GM23338 (cell line): ENCODE results near the gene FGFRL1. TPM values are rescaled to one million over a fixed set of nuclear protein-coding genes. Genes with fewer than 3 reads are reported as not detected.

Source experiments
- ATAC-seq: fragments of 200-7000 bp; cut with Tn5 transposase; 3 replicates; pipeline ENCODE4 v1.9.1; 2020
- DNase-seq: peaks from one replicate; pipeline ENCODE4 v3.0.0-alpha.2; 2015; ENCODE audit warnings: low spot score
- H2AFZ ChIP-seq: fragments of 200-600 bp; sonication (generic); 2 replicates; pipeline ENCODE4 v1.8.0; 2016; ENCODE audit warnings: antibody characterized with exemption, mild to moderate bottlenecking, moderate library complexity
- H3F3A ChIP-seq: fragments of 200-600 bp; sonication (generic); replicated peaks from 2 replicates; pipeline ENCODE4 v1.8.0; 2017; ENCODE audit warnings: antibody characterized with exemption, mixed run types, low read depth
- H3K27ac ChIP-seq: fragments of 200-600 bp; sonication (generic); 2 replicates; pipeline ENCODE4 v1.6.1; 2016; ENCODE audit warnings: low read depth
- H3K27me3 ChIP-seq: fragments of 200-600 bp; sonication (generic); 2 replicates; pipeline ENCODE4 v1.8.0; 2016; ENCODE audit warnings: mild to moderate bottlenecking, mixed run types, moderate library complexity; ENCODE audit not compliant: insufficient read depth
- H3K36me3 ChIP-seq: fragments of 200-600 bp; sonication (generic); 2 replicates; pipeline ENCODE4 v1.8.0; 2016; ENCODE audit warnings: mild to moderate bottlenecking; ENCODE audit not compliant: insufficient read depth
- H3K4me1 ChIP-seq: fragments of 200-600 bp; sonication (generic); 2 replicates; pipeline ENCODE4 v1.8.0; 2016; ENCODE audit warnings: mild to moderate bottlenecking, moderate library complexity; ENCODE audit not compliant: insufficient read depth
- H3K4me2 ChIP-seq: fragments of 200-600 bp; sonication (generic); 2 replicates; pipeline ENCODE4 v1.7.1; 2017; ENCODE audit warnings: mixed run types
- H3K4me3 ChIP-seq: fragments of 200-600 bp; sonication (generic); 2 replicates; pipeline ENCODE4 v1.6.1; 2016; ENCODE audit warnings: mixed run types
- H3K79me2 ChIP-seq: fragments of 200-600 bp; sonication (generic); replicated peaks from 2 replicates; pipeline ENCODE4 v1.8.0; 2017; ENCODE audit warnings: mild to moderate bottlenecking; ENCODE audit not compliant: insufficient read depth
- H3K9me2 ChIP-seq: fragments of 200-600 bp; sonication (generic); 2 replicates; pipeline ENCODE4 v1.8.0; 2017; ENCODE audit not compliant: insufficient read depth
- H4K20me1 ChIP-seq: fragments of 200-600 bp; sonication (generic); replicated peaks from 2 replicates; pipeline ENCODE4 v1.8.0; 2017; ENCODE audit warnings: mild to moderate bottlenecking; ENCODE audit not compliant: insufficient read depth
- H3K27ac Mint-ChIP-seq: 2 replicates; pipeline ENCODE4 v1.8.0; 2020; ENCODE audit warnings: inconsistent platforms, mild to moderate bottlenecking, moderate library complexity, mixed read lengths
- H3K27me3 Mint-ChIP-seq: 3 replicates; pipeline ENCODE4 v1.8.0; 2022; ENCODE audit warnings: low read depth, mild to moderate bottlenecking, moderate library complexity, mixed read lengths, inconsistent platforms; ENCODE audit not compliant: insufficient read depth, poor library complexity
- H3K36me3 Mint-ChIP-seq: 3 replicates; pipeline ENCODE4 v1.8.0; 2021; ENCODE audit warnings: low read depth, mild to moderate bottlenecking, inconsistent platforms, moderate library complexity, mixed read lengths
- H3K4me1 Mint-ChIP-seq: 3 replicates; pipeline ENCODE4 v1.8.0; 2020; ENCODE audit warnings: mild to moderate bottlenecking, inconsistent platforms, mixed read lengths
- H3K4me3 Mint-ChIP-seq: 3 replicates; pipeline ENCODE4 v1.8.0; 2021; ENCODE audit warnings: moderate library complexity, mild to moderate bottlenecking, inconsistent platforms, mixed read lengths
- H3K9me3 Mint-ChIP-seq: 3 replicates; pipeline ENCODE4 v1.8.0; 2020; ENCODE audit warnings: moderate library complexity, mild to moderate bottlenecking, inconsistent platforms, mixed read lengths
- EZH2phosphoT487 ChIP-seq: fragments of 200-600 bp; sonication (generic); IDR thresholded peaks from one replicate; pipeline ENCODE4 v1.8.1; 2018; ENCODE audit warnings: antibody characterized with exemption; ENCODE audit not compliant: unreplicated experiment
- polyA plus RNA-seq: library from polyadenylated mRNA; unstranded; fragments of >200 nt; fragmentation: Nextera tagmentation; extraction: Ambion mirVana; gene quantifications from 2 replicates; pipeline ENCODE4 v1.2.1, GENCODE V29; 2016
- total RNA-seq: library from RNA; depleted of rRNA; stranded (reverse); fragments of >200 nt; shearing (Covaris generic); gene quantifications from 2 replicates; pipeline ENCODE4 v1.2.3, GENCODE V29; 2014; rRNA removed
- TF ChIP-seq, protein P1 (sequence below), 2 experiments: fragments of 200-600 bp in 1 of 2; sonication (generic) in 1 of 2; conservative IDR thresholded peaks; 2 replicates each; pipeline versions ENCODE4 v1.5.1 to v1.6.1; 2016 to 2017; ENCODE audit warnings: antibody characterized with exemption in 2 of 2, low read depth in 2 of 2, mild to moderate bottlenecking in 2 of 2, moderate library complexity in 1 of 2

FGFRL1 gene
- total and polyA plus RNA-seq, 2 experiments from 2014 or later, result 7.0 to 35.8 TPM

DNA sequence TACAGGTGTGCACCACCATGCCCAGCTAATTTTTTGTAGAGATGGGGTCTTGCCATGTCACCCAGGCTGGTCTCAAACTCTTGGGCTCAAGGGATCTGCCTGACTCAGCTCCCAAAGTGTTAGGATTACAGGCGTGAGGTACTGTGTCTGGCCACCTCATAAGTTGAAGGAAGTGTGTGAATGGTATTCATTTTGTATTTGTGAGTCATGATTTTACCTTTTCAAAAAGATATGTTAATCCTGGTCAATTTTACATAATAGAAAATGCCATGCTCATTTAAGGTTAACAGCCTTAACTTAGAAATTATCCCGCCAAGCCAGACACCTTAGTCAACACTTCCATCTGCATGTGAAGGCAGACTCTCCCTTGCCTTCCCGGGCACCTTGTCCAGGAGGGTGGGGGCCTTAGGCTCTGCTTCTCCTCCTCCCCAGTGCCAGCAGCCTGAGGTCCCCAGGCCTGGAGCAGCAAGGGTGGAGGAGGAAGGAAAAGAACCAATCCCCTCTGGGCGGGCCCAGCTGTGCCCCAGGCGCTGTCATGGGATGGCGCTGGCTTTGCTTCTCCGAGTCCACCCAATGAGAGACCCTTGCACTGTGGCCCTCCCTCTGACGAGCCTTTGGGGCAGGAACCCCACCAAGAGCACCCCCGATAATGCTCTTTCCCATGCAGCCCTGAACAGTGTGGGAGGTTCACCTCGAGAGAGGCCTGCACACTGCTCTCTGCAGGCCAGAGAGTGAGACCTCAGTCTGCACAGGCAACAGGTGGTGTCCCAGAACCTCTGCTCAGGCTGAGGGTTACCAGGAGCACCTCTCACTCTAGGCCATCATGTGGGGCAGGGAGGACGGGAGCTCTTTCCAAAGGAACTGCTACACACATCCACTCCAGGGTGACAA, 64.6 kb downstream of the FGFRL1 start:
- H3K27ac Mint-ChIP-seq, result no peak overlapping the region
- H3K4me1 Mint-ChIP-seq, result peaks cover 3% of the 10 kb centered on the region; the same call in 1 of the 3 replicates
- no peak for TF ChIP-seq EZH2phosphoT487
- TF ChIP-seq, protein P1, sequence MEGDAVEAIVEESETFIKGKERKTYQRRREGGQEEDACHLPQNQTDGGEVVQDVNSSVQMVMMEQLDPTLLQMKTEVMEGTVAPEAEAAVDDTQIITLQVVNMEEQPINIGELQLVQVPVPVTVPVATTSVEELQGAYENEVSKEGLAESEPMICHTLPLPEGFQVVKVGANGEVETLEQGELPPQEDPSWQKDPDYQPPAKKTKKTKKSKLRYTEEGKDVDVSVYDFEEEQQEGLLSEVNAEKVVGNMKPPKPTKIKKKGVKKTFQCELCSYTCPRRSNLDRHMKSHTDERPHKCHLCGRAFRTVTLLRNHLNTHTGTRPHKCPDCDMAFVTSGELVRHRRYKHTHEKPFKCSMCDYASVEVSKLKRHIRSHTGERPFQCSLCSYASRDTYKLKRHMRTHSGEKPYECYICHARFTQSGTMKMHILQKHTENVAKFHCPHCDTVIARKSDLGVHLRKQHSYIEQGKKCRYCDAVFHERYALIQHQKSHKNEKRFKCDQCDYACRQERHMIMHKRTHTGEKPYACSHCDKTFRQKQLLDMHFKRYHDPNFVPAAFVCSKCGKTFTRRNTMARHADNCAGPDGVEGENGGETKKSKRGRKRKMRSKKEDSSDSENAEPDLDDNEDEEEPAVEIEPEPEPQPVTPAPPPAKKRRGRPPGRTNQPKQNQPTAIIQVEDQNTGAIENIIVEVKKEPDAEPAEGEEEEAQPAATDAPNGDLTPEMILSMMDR (conservative IDR thresholded peaks at IDR 0.05; ENCODE audit: low read depth in 2 of 2), result 0 out of 4 replicates have a peak, but pooled peaks of 1 of the 2 experiments have one; percentile 7
- no peak overlapping the region for H3K4me2 ChIP-seq
- no peaks in the 10 kb centered on the region for H3K36me3 ChIP-seq
- H4K20me1 ChIP-seq, result no peaks in the 10 kb centered on the region
- H3K27ac ChIP-seq, result no peak overlapping the region
- ATAC-seq (peak; percentile 45), DNase-seq (no peak)
- H3K4me3 ChIP-seq, result no peak overlapping the region
- no peak overlapping the region for H2AFZ ChIP-seq
- no peaks in the 10 kb centered on the region for H3F3A ChIP-seq
- H3K4me1 ChIP-seq, result no peaks in the 10 kb centered on the region
- H3K36me3 Mint-ChIP-seq, result no peaks in the 10 kb centered on the region
- peaks cover 8% of the 10 kb centered on the region; the same call in 2 of the 3 replicates for H3K9me3 Mint-ChIP-seq
- H3K79me2 ChIP-seq, result no peaks in the 10 kb centered on the region
- H3K27me3 ChIP-seq, result no peaks in the 10 kb centered on the region
- H3K27me3 Mint-ChIP-seq, result no peaks in the 10 kb centered on the region
- no peak overlapping the region for H3K4me3 Mint-ChIP-seq
- no peaks in the 10 kb centered on the region for H3K9me2 ChIP-seq

Other genes starting within 250 kb of the FGFRL1 start
- 0.58 and 0.97 TPM in 2 replicates for gene CPLX1, start 185.5 kb upstream of the FGFRL1 start, total RNA-seq
- gene CPLX1, start 185.5 kb upstream of the FGFRL1 start, polyA plus RNA-seq, result 0.86 and 1.1 TPM in 2 replicates
- 88.6 and 124 TPM in 2 replicates for gene GAK, start 79.3 kb upstream of the FGFRL1 start, total RNA-seq
- 47.9 and 48.5 TPM in 2 replicates for gene GAK, start 79.3 kb upstream of the FGFRL1 start, polyA plus RNA-seq
- 4.2 and 11.4 TPM in 2 replicates for gene TMEM175, start 79.2 kb upstream of the FGFRL1 start, total RNA-seq
- gene TMEM175, start 79.2 kb upstream of the FGFRL1 start, polyA plus RNA-seq, result 6.5 and 8.0 TPM in 2 replicates
- gene DGKQ, start 38.1 kb upstream of the FGFRL1 start, total RNA-seq, result 18.6 and 22.4 TPM in 2 replicates
- gene DGKQ, start 38.1 kb upstream of the FGFRL1 start, polyA plus RNA-seq, result 3.4 and 4.0 TPM in 2 replicates
- gene IDUA, start 24.6 kb upstream of the FGFRL1 start, total RNA-seq, result 0.62 and 6.1 TPM in 2 replicates
- 0.80 and 1.3 TPM in 2 replicates for gene IDUA, start 24.6 kb upstream of the FGFRL1 start, polyA plus RNA-seq
- 0.10 and 0.16 TPM in 2 replicates for gene SLC26A1, start 18.2 kb upstream of the FGFRL1 start, total RNA-seq
- 0.07 and 0.27 TPM in 2 replicates for gene SLC26A1, start 18.2 kb upstream of the FGFRL1 start, polyA plus RNA-seq
- 11.8 and 20.6 TPM in 2 replicates for gene RNF212, start 101.9 kb downstream of the FGFRL1 start, total RNA-seq
- gene RNF212, start 101.9 kb downstream of the FGFRL1 start, polyA plus RNA-seq, result 17.0 and 19.7 TPM in 2 replicates
- 2.1 and 2.2 TPM in 2 replicates for gene SPON2, start 161.0 kb downstream of the FGFRL1 start, total RNA-seq
- 1.2 and 2.4 TPM in 2 replicates for gene SPON2, start 161.0 kb downstream of the FGFRL1 start, polyA plus RNA-seq
- 125 and 192 TPM in 2 replicates for gene CTBP1, start 237.5 kb downstream of the FGFRL1 start, total RNA-seq
- 74.0 and 89.2 TPM in 2 replicates for gene CTBP1, start 237.5 kb downstream of the FGFRL1 start, polyA plus RNA-seq